Embryonic facial prominence (tissue), 1 donor: ENCODE data around the gene MSH4.
"Not testable (repeated sequence)": the region's sequence is repeated elsewhere in the genome, so short reads cannot be mapped to it uniquely, and the experiment has no call there.

ENCODE experiments used
- DNase-seq: peaks from one replicate; pipeline ENCODE4 v3.0.0-alpha.2; 2016; ENCODE audit errors: extremely low spot score

MSH4 gene

DNA sequence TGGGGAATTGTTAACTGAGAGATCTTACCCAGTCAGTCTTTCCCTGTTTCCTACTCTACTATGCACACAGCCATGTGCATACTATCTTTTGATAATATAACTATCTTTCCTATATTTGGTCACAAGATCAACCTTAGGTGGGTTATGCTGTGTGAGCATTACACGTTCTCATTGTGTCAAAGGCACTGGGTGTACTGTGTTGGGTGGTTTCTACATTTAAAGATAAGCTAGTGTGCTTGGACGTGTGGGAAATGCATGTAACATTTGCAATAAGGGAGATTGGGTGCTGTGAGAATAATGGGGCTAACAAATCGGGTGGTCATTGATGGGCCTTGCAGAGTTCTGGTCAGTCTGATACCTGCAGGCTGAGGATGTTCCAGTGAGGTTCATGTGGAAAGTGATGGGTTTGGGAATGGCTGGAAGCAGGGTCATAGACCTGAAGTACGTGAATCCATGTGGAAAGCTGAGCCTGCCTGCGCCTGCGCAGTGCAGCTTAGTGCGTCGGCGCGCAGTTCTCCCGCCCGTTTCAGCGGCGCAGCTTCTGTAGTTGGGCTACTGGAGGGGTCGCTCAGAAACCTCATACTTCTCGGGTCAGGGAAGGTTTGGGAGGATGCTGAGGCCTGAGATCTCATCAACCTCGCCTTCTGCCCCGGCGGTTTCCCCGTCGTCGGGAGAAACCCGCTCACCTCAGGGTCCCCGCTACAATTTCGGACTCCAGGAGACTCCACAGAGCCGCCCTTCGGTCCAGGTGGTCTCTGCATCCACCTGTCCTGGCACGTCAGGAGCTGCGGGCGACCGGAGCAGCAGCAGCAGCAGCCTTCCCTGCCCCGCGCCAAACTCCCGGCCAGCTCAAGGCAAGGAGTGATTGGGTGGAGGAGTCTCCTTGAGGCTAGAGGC, at the start of gene MSH4:
MSH4 (plus strand) TSS at position 507 of the 897 bp plus-strand sequence; CDS start at position 611, 104 bp downstream.
- DNase-seq = no peak

DNA sequence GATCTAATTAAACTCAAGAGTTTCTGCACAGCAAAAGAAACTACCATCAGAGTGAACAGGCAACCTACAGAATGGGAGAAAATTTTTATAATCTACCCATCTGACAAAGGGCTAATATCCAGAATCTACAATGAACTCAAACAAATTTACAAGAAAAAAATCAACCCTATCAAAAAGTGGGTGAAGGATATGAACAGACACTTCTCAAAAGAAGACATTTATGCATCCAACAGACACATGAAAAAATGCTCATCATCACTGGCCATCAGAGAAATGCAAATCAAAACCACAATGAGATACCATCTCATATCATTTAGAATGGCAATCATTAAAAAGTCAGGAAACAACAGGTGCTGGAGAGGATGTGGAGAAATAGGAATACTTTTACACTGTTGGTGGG, 39.5 kb upstream of the MSH4 start:
- not testable (repeated sequence) for DNase-seq

DNA sequence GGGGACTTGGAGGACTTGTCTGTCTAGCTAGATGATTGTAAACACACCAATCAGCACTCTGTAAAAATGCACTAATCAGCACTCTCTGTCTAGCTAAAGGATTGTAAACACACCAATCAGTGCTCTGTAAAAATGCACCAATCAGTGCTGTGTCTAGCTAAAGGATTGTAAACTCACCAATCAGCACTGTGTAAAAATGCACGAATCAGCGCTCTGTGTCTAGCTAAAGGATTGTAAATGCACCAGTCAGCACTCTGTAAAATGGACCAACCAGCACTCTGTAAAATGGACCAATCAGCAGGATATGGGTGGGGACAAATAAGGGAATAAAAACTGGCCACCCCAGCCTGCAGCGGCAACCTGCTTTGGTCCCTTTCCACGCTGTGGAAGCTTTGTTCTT, 38.1 kb upstream of the MSH4 start:
- not testable (repeated sequence) for DNase-seq

DNA sequence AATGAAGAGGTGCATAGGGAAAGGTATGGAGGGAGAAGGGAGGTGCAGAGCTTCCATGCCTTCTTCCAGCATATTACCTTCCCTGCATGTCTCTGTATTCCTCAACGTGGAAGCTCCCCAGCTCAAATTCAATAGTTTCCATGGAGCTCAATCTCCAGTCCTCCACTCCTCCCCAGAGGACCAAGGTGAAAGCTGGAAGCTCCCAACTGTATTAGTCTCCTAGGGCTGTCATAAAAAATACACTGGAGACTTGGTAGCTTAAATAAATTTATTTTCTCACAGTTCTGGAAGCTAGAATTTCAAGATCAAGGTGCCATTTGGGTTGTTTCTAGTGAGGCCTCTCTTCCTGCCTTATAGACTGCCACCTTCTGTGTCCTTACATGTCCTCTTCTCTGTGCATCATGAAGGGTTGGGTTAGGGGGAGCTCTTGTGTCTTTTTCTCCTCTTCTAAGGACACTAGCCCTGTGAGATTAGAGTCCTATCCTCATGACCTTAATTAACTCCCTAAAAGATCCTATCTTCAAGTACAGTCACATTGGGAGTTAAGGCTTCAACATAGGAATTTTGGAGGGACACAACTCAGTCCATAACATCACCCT, 32.5 kb upstream of the MSH4 start:
- no peak for DNase-seq

DNA sequence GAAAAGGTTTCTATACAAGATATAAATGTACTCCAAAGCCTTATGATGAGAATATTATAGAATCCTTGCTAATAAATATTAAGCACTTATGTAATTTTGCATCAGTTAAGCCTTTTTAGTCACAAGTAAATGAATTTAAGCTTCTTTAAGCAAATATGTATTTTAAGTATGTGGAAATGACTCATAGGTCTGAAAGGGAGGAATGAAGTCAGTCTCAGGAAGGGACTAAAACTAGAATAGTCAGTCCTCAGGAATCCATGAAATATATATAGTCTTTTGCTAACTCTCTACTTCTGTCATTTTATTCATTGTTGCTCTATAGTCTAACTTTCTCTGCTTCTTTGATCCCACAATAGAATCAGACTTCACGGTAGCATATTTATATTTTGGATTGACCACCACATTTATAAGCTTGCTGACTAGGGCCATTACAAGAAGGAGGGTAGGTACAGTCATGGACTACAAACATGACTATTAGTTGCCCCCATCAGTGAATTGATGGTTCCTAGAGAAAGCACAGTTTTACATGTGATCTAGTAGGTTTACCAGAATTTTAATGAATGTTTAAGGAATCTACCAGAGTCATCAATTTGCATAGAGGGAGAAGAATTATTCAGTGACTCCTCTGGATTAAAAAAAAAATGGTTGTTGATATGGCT, 30.9 kb upstream of the MSH4 start:
- no peak for DNase-seq

DNA sequence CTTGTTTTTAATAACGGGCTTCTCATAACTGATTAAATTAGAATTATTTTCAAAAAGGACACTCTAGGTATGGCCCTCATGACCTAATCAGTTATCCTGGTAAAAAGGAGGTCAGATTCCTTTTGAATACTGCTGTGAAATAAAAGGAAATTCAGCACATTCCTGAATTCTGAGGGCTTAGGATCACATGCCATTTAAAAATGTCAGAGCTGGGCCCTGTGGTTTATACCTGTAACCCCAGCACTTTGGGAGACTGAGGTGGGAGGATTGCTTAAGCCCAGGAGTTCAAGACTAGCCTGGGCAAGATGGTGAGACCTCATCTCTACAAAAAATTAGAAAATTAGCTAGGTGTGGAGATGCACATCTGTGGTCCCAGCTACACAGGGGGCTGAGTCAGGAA, 28.7 kb upstream of the MSH4 start:
- DNase-seq = no peak

DNA sequence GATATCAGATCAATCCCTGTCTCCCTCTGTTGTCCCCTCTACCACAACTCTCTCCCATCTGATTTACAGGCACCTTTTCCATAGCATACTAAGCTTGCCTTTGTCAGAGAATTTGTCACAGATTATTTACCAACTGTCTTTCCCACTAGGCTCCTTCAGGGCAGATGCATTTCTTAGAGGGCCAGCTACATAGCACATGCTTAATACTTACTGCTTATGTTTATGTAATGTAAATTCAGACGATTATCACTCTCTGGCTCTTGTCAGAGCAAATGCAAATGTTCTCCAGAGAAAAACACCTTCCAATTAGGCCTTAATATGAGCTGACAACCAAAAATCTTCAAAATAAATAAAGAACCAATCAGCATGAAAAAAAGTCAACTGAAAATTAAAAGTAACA, 25.9 kb upstream of the MSH4 start:
- no peak for DNase-seq

DNA sequence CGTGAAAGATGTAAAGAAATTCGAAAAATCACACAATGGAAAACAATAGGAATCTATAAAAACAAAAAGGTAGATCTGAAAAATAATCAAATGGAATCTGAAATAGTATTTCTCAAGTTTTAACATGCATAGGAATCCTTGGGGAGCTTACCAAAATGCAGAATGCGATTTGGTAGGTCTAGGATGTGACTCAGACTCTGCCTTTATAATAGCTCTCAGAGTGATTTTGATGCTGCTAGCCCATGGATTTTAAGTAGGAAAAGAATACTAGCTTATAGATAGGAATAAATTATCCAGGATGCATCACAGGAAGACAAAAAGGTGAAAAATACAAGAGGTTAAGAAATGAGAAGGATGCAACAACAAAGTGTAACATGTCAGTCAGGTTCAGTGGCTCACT, 24.7 kb upstream of the MSH4 start:
- no peak for DNase-seq

DNA sequence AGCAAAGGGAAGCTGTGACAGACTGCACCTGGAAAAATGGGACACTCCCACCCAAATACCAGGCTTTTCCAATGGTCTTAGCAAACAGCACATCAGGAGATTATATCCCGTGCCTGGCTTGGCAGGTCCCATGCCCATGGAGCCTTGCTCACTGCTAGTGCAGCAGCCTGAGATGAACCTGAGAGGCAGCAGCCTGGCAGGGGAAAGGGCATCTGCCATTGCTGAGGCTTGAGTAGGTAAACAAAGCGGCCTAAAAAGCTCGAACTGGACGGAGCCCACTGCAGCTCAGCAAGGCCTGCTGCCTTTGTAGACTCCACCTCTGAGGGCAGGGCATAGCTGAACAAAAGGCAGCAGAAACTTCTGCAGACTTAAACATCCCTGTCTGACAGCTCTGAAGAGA, 18.9 kb upstream of the MSH4 start:
- not testable (repeated sequence) for DNase-seq

DNA sequence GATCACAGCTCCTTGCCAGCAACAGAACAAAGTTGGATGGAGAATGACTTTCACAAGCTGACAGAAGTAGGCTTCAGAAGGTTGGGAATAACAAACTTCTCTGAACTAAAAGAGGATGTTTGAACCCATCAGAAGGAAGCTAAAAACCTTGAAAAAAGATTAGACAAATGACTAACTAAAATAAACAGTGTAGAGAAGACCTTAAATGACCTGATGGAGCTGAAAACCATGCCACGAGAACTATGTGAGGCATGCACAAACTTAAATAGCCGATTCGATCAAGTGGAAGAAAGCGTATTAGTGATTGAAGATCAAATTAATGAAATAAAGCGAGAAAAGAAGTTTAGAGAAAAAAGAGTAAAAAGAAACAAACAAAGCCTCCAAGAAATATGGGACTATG, 18.0 kb upstream of the MSH4 start:
- DNase-seq = not testable (repeated sequence)

DNA sequence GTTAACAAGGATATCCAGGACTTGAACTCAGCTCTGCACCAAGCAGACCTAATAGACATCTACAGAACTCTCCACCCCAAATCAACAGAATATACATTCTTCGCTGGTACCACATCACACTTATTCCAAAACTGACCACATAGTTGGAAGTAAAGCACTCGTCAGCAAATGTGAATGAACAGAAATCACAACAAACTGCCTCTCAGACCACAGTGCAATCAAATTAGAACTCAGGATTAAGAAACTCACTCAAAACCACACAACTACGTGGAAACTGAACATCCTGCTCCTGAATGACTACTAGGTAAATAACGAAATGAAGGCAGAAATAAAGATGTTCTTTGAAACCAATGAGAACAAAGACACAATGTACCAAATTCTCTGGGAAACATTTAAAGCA, 16.5 kb upstream of the MSH4 start:
- not testable (repeated sequence) for DNase-seq

DNA sequence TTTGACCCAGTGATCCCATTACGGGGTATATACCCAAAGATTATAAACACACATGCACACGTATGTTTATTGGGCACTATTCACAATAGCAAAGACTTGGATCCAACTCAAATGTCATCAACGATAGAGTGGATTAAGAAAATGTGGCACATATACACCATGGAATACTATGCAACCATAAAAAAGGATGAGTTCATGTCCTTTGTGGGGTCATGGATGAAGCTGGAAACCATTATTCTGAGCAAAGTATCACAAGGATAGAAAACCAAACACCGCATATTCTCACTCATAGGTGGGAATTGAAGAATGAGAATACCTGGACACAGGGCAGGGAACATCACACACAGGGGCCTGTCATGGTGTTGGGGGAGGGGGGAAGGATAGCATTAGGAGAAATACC, 12.8 kb upstream of the MSH4 start:
- not testable (repeated sequence) for DNase-seq

DNA sequence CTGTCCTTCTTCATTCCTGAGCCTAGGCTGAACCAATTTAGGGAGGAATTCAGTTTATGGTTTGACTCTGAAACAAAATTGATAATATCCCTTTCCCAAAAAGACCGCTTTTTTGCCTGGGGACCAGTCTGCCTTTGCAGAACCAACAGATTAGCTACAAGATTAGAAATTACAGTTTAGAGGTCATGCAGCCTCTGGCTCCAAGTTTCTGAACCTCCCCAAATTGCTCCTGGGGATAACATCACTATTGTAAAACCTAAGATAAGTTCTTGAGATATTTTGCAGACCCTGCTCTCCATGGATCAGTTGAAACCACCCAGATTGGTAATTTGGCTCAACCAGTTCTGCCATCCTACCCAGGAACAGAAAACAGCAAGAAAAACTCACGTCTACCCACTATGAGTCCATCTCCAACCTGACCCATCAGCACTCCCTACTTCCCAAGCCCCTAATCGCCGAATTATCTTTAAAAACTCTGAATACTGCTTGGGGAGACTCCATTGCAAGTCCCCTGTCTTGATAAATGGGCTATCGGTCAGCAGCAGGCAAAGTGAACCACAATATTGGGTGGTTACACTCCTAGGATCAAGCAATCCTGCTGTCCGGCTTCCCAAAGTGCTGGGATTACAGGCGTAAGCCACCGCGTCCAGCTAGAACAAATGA, 11.2 kb upstream of the MSH4 start:
- DNase-seq = no peak

DNA sequence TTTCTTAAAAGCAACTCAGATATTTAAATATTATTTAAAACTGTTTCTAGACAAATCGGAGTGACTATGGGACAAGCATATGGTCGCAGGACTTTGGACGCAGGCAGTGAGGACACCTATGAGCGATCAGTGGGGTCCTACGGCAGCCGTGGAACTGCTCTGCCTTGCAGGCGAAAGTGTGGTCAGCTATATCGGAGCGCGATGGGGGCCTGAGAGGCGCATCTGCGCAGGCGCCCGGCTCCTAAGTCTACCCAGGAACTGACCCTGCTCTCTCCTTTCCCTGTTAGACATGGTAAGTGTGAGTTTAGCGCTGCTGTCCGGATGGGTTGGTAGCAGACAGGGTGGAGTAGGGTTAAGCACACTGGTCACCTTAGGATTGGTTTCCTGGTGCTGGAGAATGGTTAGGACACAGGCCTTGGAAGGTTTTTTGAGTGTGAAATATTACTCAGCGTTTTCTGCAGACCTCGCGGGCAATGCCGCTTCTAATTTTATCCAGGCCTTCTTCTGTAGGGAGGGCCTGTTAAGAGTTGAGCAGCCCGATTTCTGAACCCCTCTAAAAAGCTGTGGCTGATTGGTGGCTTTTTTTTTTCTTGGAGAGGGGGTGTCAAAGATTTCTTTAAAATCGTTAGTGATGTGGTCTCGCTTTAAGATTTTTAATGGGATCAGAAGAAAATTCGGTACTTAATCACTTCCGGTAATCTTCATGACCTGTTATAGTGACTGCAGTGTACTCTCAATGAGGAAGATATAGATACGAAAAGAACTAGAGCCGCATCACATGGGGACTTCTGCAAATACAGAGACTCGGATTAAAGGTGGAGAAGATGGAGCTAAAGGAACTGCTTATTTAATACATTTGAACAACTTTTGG, 10.5 kb upstream of the MSH4 start, which contains the start of gene RABGGTB:
RABGGTB (plus strand) TSS at position 274 of the 871 bp plus-strand sequence; CDS start at position 290, 16 bp downstream.
- peak; percentile 92 for DNase-seq

DNA sequence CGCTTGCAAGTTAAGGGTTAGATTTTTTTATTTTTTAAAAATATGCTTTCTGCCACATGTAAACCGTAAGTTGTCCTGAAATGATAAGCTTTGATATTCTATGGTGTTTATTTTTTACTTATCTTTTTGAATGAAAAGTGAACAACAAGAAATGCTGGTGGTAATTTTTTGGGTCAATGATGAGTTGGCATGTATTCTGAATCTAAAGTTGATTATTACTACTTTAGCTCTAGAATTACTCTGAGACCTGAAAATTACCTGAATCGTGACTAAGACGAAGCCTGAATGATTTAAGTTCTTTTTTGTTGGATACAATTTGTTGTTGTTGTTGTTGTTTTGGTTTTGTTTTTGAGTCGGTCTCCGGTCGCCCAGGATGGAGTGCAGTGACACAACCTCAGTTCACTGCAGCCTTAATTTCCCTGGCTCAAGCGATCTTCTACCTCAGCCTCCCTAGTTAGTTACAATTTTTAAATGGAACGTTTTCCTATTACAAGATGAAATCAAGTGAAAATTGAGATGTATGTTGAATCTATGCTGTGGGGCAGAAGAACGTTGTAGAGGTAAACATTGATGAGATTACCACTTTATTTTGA, 9.7 kb upstream of the MSH4 start:
- DNase-seq = no peak

DNA sequence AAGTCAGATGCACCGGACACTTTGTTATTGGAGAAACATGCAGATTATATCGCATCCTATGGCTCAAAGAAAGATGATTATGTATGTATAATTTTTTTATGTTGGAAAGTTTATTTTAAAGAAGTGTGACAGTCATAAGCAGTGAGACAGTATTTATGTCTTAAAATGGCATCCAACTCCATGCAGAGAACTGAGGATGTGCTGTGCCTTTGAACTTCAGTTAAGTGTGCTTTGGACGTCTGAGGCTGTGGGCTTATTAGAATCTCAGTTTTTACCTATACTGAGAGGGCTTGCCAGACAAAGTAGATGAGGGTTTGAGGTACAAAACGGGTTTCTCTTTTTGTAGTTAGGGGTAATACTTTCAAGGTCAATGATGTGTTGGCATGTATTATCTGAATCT, 9.2 kb upstream of the MSH4 start:
- DNase-seq = no peak

DNA sequence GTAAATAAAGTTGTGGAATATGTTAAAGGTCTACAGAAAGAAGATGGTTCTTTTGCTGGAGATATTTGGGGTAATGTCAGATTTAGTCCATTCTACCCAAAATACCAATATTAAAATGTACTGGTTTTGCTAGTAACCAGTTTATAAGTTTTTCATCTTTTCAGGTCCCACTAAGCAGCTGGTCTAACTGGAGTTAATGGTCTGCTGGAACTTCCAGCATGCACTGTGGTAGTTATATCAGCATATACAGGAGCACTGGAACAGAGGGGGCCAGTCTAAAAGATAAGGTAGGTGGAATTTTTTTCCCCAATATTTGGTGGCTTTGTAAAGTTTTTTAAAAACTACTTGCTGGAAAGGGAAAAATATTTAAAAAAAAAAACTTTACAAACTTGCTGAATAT, 6.7 kb upstream of the MSH4 start:
- DNase-seq = no peak

DNA sequence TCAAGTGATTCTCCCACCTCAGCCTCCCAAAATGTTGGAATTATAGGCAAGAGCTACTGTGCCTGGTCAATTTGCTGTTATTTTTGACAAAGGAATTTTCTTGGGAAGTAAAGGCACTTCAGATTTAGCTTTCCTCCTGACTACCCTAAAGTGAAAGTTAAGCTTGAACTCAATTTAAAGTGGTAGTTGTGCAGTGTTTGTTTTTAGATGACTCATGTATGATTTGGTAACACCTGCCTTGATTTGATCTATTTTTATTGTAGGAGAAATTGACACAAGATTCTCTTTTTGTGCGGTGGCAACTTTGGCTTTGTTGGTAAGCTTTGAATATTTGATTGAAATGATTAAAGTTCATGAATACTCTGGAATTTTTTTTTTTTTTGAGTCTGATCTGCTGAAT, 5.7 kb upstream of the MSH4 start:
- DNase-seq = no peak

DNA sequence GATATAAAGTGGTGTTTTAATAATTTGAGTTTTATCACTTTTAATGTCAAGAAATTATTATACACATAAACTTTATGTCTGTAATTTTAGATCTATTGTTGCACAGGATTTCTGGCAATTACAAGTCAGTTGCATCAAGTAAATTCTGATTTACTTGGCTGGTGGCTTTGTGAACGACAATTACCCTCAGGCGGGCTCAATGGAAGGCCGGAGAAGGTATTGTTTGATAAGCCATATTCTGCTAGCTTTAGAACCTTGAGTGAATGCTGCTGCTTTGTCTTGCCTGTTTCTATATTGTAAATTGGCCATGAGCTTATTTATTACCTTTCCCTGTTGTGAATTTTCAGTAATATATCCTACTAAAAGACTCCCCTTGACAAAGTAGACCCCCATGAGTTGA, 4.6 kb upstream of the MSH4 start:
- DNase-seq = no peak

DNA sequence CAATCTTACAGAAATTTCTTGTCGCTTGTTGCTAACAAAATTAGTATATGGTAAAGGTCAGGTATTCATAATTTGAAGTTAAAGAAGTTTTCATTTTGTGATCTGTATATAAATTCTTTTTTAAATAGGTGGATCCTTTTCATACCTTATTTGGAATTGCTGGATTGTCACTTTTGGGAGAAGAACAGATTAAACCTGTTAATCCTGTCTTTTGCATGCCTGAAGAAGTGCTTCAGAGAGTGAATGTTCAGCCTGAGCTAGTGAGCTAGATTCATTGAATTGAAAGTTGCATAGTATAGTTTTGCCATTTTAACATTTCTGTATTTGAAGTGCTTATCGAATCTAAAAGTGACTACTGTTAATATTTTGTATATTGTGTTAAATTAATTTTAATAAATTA, 2.3 kb upstream of the MSH4 start:
- DNase-seq = no peak

DNA sequence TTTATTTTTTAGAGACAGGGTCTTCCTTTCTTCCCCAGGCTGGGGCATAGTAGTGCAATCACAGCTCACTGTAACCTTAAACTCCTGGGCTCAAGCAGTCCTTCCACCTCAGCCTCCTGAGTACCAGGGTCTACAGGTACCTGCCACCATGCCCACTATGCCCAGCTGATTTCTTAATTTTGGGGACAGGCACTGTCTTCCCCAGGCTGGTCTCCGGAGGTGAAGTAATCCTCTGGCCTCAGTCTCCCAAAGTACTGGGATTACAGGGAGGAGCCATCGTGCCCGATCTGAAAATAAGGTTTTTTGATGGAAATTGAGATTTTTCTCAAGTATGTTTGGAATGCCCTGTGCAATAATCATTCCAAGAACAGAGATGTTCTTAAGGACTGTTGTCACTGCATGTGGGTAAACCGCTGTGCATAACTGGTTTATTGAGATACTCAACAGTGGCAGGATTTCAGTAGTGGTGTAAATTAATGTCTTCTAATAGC, 934 bp upstream of the MSH4 start:
- no peak for DNase-seq
